Heart right ventricle (tissue), 16 donors: ENCODE measurements around the gene DYSF. TPM values are rescaled to one million over a fixed set of nuclear protein-coding genes. Genes with fewer than 3 reads are reported as not detected.

ENCODE experiments used
- ATAC-seq, 8 donors: fragments of 200-7000 bp; cut with Tn5 transposase; one replicate each; pipeline ENCODE4 v1.9.1; 2020; ENCODE audit warnings: mild to moderate bottlenecking in 8 of 8, moderate library complexity in 8 of 8, moderate number of reproducible peaks in 1 of 8
- DNase-seq, 2 donors: peaks; one replicate each; pipeline ENCODE4 v3.0.0-alpha.2; 2020
- H3K27ac ChIP-seq, 10 donors: fragments of 200-600 bp; sonication (generic) in 2 of 10; one replicate each; pipeline versions ENCODE4 v1.5.0 to v1.8.0; 2020 to 2022; ENCODE audit warnings: mild to moderate bottlenecking in 3 of 10
- H3K27me3 ChIP-seq, 7 donors: fragments of 200-600 bp; one replicate each; pipeline ENCODE4 v1.8.0; 2021 to 2022; ENCODE audit warnings: mild to moderate bottlenecking in 2 of 7
- H3K36me3 ChIP-seq, 9 donors: fragments of 200-600 bp; sonication (generic) in 1 of 9; one replicate each; pipeline versions ENCODE4 v1.5.0 to v1.8.0; 2020 to 2022; ENCODE audit warnings: mild to moderate bottlenecking in 2 of 9
- H3K4me1 ChIP-seq, 9 donors: fragments of 200-600 bp; sonication (generic) in 1 of 9; one replicate each; pipeline versions ENCODE4 v1.5.0 to v1.8.0; 2020 to 2022; ENCODE audit warnings: mild to moderate bottlenecking in 4 of 9
- H3K4me3 ChIP-seq, 10 donors: fragments of 200-600 bp; sonication (generic) in 2 of 10; one replicate each; pipeline versions ENCODE4 v1.5.0 to v1.8.0; 2020 to 2022; ENCODE audit warnings: mild to moderate bottlenecking in 7 of 10, moderate library complexity in 2 of 10
- H3K9me3 ChIP-seq, 11 donors: fragments of 200-600 bp in 10 of 11; sonication (generic) in 2 of 11; one replicate each; pipeline versions ENCODE4 v1.5.0 to v1.8.0; 2013 to 2022; ENCODE audit warnings: mild to moderate bottlenecking in 2 of 11, control low read depth in 1 of 11, moderate library complexity in 1 of 11
- WGBS, 2 donors: extraction: QIAGEN DNeasy Blood & Tissue Kit; methylation state at CpG; one replicate each; pipeline ENCODE4 v1.1.7; 2013; ENCODE audit warnings: inconsistent platforms in 1 of 2; 5-methylcytosine and 5-hydroxymethylcytosine counted together
- intact Hi-C, 10 donors: fragments of 100-400 bp; cut with DNase I; formaldehyde crosslinking; loops; one replicate each; pipeline versions ENCODE4 v1.11.1 to v1.14.2; 2022
- polyA plus RNA-seq, 2 donors: library from polyadenylated mRNA; stranded (reverse); fragments of 200-250 nt; gene quantifications; one replicate each; pipeline ENCODE4 v1.2.3, GENCODE V29; 2013
- total RNA-seq, 10 donors: library from RNA; stranded (reverse); fragmentation: NEBNext Ultra II Directional in 3 of 10; extraction: Animal tissue kit (Norgen Biotek cat#: 25700) in 3 of 10; gene quantifications; one replicate each; pipeline versions ENCODE4 v1.2.1 to v1.2.4, GENCODE V29; 2021 to 2023
- TF ChIP-seq, protein P1 (sequence below), 9 donors: fragments of 200-600 bp; sonication (generic) in 2 of 9; IDR thresholded peaks; one replicate each; pipeline versions ENCODE4 v1.5.0 to v1.8.0; 2021 to 2022; ENCODE audit warnings: antibody characterized with exemption in 9 of 9, mild to moderate bottlenecking in 5 of 9, moderate library complexity in 1 of 9
- donor health status: Arrhythmogenic right ventricular cardiomyopathy.
- donor health status: ischemic (EF 13 %, LVEDD 7.1; RV severe dilation, severe dysfunction).
- donor health status: healthy with polysubstance abuse.
- donor health status: DM: no; HTN: yes; CAD: no.
- donor health status: DM: no; HTN: no; CAD: no.
- donor health status: ischemic (EF 25% LVEDD 6.9; RV normal size, moderate dysfunction).
- donor health status: ischemic (EF 25% LVEDD 5.7; RV mildly dilated, moderate dysfunction).
- donor health status: healthy.
- donor health status: DM: yes; HTN: yes; CAD: no.
- donor health status: Ischemic cardiomyopathy.
- donor health status: ischemic (EF 35%, LVEDD 5.7; RV mildly dilated, moderate dysfunction).
- donor health status: nonischemic (EF 11% LVEDD 7.7; RV severe dilation, severe dysfunction).
- donor health status: DM: yes; HTN: yes; CAD: no.
- donor health status: PGD.
- donor health status: ischemic (EF 29% LVEDD 5.4; RV normal size, mild dysfunction).
- donor health status: nonischemic (EF 23%, LVEDD 6.1; RV moderate dilation, normal function).

The DYSF gene
- total and polyA plus RNA-seq, 12 donors = 20.6 to 100 (median 64.8) TPM

DNA sequence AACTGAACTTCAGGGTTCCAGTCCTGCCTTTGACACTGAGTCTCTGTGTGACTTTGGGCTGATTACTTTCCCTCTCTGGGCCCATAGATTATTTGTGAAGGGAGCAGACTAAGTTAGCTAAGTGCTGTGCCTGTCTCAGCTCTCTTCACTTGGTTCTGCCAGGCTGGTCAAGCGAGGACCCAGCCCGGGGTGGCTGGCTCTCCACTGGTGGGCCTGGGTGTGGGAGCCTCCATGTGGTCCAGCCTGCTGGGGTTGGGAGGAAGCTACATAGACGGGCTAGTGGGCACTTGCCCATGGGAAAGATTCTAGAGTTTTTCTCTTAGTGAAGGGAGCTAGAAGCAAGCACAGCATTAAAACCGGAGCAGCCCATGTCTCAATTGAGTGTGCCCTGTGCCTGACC, 59.0 kb downstream of the DYSF start:
- TF ChIP-seq, protein P1, sequence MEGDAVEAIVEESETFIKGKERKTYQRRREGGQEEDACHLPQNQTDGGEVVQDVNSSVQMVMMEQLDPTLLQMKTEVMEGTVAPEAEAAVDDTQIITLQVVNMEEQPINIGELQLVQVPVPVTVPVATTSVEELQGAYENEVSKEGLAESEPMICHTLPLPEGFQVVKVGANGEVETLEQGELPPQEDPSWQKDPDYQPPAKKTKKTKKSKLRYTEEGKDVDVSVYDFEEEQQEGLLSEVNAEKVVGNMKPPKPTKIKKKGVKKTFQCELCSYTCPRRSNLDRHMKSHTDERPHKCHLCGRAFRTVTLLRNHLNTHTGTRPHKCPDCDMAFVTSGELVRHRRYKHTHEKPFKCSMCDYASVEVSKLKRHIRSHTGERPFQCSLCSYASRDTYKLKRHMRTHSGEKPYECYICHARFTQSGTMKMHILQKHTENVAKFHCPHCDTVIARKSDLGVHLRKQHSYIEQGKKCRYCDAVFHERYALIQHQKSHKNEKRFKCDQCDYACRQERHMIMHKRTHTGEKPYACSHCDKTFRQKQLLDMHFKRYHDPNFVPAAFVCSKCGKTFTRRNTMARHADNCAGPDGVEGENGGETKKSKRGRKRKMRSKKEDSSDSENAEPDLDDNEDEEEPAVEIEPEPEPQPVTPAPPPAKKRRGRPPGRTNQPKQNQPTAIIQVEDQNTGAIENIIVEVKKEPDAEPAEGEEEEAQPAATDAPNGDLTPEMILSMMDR (IDR thresholded peaks at IDR 0.05) = no peak
- no peaks in the 10 kb centered on the region for H3K9me3 ChIP-seq
- 85 to 87% methylated on average over 4 of the region's 4 CpGs for WGBS, 2 donors
- ATAC-seq (no peak), DNase-seq (no peak)
- no peak overlapping the region for H3K4me3 ChIP-seq
- H3K27ac ChIP-seq = no peak overlapping the region
- no peaks in the 10 kb centered on the region for H3K27me3 ChIP-seq
- H3K4me1 ChIP-seq = peaks cover 0 to 13% (median 7%) of the 10 kb centered on the region in 9 donors
- H3K36me3 ChIP-seq = peaks cover 0 to 59% (median 18%) of the 10 kb centered on the region in 9 donors
- intact Hi-C loops = loop anchor here in 7 of 10 donors (5.0 to 10.0 kb wide), 8 partner anchors 50 to 355 kb away; partner anchors contain the start of gene PAIP2B (in 1 of the 7)

DNA sequence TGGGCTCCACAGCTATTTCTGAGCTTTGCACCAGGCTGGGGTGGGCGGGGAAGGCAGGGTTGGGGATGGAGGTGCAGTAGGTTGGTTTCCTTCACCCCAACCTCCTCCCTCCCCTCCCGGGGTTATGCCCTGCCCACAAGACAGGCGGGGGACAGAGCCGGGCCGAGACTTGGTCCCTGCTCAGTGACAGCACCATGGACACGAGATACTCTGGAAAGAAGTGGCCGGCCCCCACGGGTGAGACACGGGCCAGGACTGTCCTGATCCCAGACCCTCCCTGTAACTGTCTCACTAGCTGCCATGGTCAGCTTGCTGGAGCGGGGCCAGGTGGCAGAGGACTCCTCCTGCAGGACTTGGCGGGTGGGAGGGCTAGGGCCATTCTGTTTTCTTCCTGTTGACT, 59.7 kb downstream of the DYSF start:
- ATAC-seq (peak in 3 of 8 donors; percentile 3 to 29 (median 11)), DNase-seq (no peak)
- TF ChIP-seq, protein P1 (IDR thresholded peaks at IDR 0.05) = no peak
- Histone ChIP-seq H3K36me3 (peaks cover 0 to 65% (median 20%) of the 10 kb centered on the region in 9 donors), H3K4me3 (no peak overlapping the region), H3K9me3 (no peaks in the 10 kb centered on the region), H3K27me3 (no peaks in the 10 kb centered on the region), H3K4me1 (peaks cover 0 to 11% (median 7%) of the 10 kb centered on the region in 9 donors), H3K27ac (no peak overlapping the region)
- 62 to 78% methylated on average over 11 of the region's 11 CpGs for WGBS, 2 donors
- intact Hi-C loops = loop anchor here in 7 of 10 donors (5.0 to 10.0 kb wide), 8 partner anchors 51 to 356 kb away; partner anchors contain the start of gene PAIP2B (in 1 of the 7)

DNA sequence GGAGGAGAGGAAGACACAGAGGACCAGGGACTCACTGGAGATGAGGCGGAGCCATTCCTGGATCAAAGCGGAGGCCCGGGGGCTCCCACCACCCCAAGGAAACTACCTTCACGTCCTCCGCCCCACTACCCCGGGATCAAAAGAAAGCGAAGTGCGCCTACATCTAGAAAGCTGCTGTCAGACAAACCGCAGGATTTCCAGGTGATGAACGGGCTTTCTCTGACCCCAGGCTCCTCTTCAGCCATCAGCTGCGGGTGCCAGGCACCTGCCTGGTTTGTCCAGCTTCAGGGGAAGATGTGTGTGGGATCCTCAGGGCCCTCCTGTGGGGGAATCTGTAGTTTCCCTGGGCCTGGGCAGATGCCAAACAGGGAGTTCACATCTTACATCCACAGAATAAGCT, 60.4 kb downstream of the DYSF start:
- Histone ChIP-seq H3K4me1 (peaks cover 0 to 11% (median 7%) of the 10 kb centered on the region in 9 donors), H3K9me3 (no peaks in the 10 kb centered on the region), H3K27me3 (no peaks in the 10 kb centered on the region), H3K4me3 (no peak overlapping the region), H3K27ac (no peak overlapping the region), H3K36me3 (peaks cover 0 to 71% (median 20%) of the 10 kb centered on the region in 9 donors)
- DNase-seq (no peak), ATAC-seq (no peak)
- WGBS, 2 donors = 90 to 93% methylated on average over 11 of the region's 11 CpGs
- TF ChIP-seq, protein P1 (IDR thresholded peaks at IDR 0.05) = no peak
- intact Hi-C loops = loop anchor here in 7 of 10 donors (5.0 to 10.0 kb wide), 8 partner anchors 51 to 356 kb away; partner anchors contain the start of gene PAIP2B (in 1 of the 7)

DNA sequence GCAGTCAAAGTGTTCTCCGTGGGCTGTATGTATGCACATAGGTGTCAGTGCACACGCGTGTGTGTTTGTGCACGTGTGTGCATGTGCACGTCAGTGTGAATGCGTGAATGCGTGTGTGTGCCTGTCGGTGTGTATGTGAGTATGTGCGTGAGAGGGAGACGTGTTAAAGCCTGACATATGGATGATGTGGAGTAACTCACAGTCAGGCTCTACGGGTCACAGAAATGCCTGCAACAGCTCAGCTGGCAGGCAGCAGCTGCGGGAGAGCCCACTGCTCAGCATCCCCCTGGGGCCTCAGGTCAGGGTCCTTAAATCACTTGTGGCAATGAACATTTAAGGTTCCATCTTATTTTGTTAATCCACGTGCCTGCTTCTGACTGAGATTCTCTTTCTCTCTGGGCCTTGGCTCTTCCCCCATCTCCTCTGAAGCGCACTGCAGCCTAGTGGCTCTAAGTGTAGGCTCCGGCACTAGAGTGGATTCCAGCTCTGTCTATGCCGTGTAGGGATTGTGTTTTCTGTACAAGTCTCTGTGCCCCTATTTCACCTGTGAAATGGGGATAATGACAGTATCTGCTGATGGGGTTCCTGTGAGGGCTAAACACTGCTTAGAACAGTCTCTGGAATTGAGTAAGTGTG, 63.0 kb downstream of the DYSF start:
- Histone ChIP-seq H3K27me3 (no peaks in the 10 kb centered on the region), H3K9me3 (no peaks in the 10 kb centered on the region), H3K4me1 (no peaks in the 10 kb centered on the region), H3K4me3 (no peak overlapping the region), H3K36me3 (peaks cover 0 to 90% (median 20%) of the 10 kb centered on the region in 9 donors), H3K27ac (no peak overlapping the region)
- WGBS, 2 donors = 86 to 88% methylated on average over 16 of the region's 16 CpGs
- TF ChIP-seq, protein P1 (IDR thresholded peaks at IDR 0.05) = no peak
- intact Hi-C loops = loop anchor here in 3 of 10 donors (10.0 kb wide), 3 partner anchors 162 to 292 kb away; partner anchors contain the start of gene PAIP2B (in 1 of the 3)
- DNase-seq (no peak), ATAC-seq (no peak)
